SKM-1 treated with dmso at 0.1 percent for 144 hours (cell line): ENCODE data around the gene TTC39A.
"Not testable (repeated sequence)": the region's sequence is repeated elsewhere in the genome, so short reads cannot be mapped to it uniquely, and the experiment has no call there.

Experiments
- DNase-seq: peaks from one replicate; lab custom pipeline; 2025; ENCODE audit not compliant: unreplicated experiment; lab: John Stamatoyannopoulos, UW

Gene TTC39A

GRCh38 chr1:51340380-51340779, 10.0 kb upstream of the TTC39A start:
- no peak for DNase-seq

DNA sequence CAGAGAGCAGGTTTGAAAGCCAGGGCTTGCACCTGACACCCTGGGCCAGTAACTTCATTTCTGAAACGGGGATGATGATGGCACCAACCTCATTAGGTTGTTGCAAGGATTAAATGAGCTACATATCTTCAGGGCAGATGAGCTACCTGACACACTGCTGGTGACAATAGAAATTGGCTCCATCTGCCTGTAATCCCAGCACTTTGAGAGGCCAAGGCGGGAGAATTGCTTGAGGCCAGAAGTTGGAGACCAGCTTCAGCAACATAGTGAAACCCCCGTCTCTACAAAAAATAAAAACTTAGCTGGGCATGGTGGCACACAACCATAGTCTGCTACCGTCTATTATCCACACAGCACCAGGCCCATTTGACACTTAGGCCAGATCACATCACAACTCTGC, 6.3 kb upstream of the TTC39A start:
- no peak for DNase-seq

DNA sequence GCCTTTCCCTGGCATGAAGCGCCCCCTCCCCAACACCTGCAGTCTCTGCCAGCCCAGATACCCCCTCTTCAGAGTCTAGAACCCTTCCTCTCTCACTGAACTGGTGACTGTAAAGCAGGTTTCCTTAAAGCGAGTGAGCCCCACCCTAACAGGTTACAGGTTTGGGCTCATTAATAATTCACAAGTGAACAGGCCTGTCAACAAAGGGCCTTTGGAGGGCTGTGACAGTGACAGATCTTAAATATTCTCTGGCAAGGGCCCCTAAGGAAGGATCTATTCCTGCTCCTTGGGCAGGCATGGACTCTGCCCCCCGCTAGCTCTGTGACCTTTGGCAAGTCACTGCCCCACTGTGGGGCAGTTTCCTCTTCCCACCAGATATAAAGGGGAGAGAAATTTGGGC, 5.6 kb upstream of the TTC39A start:
- no peak for DNase-seq

- peak; percentile 37 for DNase-seq
Observed at GRCh38 chr1:51331206-51332100, 1.1 kb upstream of the TTC39A start.

DNA sequence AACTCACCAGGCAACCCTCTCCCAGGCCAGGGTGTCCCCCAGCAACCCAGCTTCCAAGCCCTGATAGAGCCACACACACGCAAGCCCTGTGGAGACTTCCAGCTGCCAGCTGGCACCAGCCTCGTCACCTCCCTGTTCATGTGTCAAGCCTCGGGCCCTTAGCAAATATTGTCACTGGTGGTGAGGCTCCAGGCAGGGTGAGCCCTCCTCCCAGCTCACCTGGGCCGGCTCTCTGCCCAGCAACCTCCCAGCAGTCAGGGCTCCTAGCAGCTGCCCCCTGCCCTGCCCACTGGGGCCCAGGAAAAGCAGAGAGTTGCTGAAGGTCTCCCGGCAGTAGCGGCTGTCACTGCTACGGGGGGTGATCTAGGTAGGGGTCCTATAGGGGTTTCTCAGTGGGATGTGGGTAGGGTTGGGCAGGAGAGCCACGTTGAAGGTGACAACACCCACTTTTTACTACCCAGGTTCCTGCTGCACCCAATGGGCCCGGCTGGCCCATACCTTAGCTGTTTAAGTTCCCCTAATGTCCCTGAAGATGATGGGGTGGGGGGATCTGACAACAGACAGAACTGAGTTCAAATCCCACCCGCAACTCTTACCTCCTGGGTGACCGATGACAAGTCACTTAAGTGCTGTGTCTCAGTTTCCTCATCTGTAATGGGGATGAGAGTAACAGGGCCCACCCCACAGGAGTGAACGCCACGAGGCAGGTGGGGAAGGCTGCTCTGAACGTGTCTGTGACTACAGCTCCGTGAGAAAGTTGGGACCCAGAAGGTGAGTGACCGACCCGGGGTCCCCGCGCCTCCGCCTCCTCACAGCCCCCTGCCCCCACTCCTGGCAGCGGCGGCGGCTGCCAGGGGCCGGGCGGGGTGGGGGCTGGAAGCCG, 678 bp downstream of the TTC39A start:
- no peak for DNase-seq

- DNase-seq, result no peak
Observed at GRCh38 chr1:51328926-51329325, 1.4 kb downstream of the TTC39A start.

DNA sequence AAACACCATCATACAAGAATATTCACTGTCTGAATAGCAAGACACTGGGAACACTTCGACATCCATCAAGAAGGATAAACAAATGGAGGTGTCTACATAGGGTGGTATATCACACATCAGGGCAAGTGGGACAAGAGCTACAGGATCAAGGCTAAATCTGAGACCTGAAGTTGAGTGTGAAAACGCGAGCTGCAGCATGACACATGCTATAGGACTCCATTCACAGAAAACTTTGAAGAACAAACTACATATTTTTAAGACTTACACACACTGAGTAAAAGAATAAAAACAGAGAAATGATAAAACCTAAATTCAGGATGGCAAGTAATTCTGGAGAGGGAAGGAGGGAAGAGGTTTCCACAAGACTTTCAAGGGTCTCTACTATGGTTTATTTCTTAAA, 2.1 kb downstream of the TTC39A start:
- DNase-seq, result no peak

- no peak for DNase-seq
Observed at GRCh38 chr1:51327386-51327785, 3.0 kb downstream of the TTC39A start.

GRCh38 chr1:51326839-51327238, 3.5 kb downstream of the TTC39A start:
- DNase-seq, result no peak

GRCh38 chr1:51325878-51326755, 4.2 kb downstream of the TTC39A start:
- no peak for DNase-seq

DNA sequence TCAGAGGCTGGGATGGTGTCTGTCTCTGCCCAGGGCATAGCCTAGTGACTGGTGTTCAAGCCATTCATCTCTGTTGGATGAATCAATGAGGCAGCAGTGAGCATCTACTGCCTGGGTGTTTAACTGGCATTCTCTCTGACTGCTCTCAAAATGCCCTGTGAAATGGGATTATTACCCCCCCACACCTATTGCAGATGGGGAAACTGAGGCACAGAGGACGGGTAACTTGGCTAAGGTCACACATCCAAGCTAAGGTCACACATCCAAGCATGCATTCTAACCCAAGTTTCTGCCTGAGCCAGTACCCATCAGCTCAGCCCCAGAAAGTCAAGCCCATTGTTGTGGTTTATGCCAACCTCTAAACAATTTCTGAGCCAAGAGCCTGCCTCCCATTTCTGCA, 5.0 kb downstream of the TTC39A start:
- DNase-seq, result no peak

- DNase-seq, result not testable (repeated sequence)
Observed at GRCh38 chr1:51325011-51325385, 5.4 kb downstream of the TTC39A start.

- no peak for DNase-seq
Observed at GRCh38 chr1:51324251-51325010, 5.9 kb downstream of the TTC39A start.

DNA sequence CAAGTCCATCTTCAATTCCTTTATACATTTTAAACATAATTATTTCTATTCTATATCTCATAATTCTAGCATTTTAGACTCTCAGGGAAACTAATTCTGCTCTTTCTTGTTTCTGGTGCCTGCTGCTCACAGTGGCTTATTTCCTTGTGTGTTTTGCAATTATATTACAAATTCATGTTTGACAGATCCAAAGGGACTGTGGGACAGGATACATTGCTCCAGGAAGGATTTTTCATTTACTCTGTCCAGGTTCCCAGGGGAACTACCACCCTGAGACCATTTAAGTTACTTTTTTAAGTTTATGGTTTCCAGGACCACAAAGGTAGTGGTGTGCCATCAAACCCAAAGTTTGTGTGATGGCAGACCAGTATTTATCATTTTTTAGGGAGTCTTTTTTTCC, 6.6 kb downstream of the TTC39A start:
- no peak for DNase-seq

DNA sequence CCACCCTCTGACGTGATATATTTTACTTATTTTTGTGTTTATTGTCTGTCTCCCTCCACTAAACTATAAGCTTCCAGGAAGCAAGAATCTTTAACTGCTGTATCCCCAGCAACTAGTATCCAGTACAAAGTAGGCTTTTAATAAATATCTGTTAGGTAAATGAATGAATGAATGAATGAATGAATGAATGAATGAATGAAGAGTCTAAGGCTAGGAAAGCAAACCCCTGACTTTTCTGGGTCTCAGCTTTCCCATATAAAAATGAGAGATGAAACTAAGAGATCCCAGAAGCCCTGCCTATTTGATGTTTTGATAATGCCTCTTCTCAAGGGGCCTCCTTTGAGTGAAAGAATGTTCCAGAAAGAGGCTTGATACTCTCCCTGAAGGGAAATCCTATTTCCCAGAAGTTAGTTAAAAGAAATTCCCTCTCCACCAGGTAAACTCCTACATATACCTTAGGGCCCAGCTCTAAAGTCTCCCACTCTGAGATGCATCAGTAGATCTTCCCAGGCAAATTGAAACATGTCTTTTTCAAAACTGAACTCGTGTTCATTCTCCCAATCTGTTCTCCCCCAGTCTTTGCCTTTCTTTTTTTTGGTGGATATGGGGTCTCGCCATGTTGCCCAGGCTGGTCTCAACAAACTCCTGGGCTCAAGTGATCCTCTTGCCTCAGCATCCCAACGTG, 7.8 kb downstream of the TTC39A start:
- DNase-seq, result no peak

DNA sequence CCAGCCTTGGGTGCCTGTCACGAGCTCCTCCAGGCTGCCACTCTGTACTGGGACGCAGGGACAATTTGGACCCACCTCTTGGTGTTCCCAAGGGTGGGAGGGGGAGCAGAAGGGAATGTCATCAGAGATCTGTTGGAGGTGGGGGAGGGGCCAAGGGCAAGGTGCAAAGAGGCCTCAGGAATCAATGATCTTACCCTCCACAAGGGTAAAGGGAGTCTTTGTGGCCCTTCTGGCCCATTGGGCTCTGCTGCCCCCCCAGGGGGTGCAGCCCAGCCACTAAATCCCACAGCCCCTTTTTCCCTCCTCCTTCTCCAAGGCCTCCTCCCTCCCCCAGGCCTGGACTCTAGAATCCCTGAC, 8.5 kb downstream of the TTC39A start:
- DNase-seq, result no peak

DNA sequence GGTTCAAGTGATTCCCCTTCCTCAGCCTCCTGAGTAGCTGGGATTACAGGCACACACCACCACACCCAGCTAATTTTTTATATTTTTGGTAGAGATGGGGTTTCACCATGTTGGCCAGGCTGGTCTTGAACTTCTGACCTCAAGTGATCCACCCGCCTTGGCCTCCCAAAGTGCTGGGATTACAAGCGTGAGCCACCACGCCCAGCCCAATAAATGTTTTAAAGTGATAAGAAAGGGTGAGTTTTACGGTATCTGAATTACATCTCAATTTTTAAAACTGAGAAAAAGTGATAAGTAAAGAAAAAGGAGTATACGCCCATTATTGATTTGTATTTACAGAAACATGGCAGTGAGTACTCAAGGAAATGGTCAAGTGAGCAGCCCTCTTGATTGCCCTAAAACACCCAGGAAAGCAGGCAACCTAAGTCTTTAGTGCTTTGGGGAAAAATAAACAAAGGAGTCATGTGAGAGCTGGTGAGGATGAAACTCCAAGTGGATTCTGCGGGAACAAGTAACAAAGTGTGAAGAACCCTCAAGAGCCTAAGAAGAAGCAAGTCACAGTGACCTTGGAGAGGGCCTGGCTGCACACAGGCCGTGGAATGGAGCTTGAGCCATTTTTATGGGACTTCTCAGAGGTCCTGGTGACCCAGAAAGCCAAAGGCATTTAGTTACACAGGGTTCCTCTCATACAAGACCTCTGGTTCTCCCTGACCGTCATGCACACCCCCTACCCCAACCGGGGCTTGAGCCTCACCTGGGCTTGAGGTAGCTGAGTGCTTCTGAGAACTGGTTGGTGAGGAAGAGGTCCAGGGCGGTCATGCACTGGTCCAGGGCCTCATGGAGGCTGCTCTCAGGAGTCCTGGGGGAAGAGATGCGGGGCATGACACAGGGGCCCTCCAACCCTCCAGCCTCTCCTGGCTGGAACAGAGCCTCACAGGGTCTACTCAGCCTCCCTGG, 9.1 kb downstream of the TTC39A start:
- DNase-seq, result no peak

DNA sequence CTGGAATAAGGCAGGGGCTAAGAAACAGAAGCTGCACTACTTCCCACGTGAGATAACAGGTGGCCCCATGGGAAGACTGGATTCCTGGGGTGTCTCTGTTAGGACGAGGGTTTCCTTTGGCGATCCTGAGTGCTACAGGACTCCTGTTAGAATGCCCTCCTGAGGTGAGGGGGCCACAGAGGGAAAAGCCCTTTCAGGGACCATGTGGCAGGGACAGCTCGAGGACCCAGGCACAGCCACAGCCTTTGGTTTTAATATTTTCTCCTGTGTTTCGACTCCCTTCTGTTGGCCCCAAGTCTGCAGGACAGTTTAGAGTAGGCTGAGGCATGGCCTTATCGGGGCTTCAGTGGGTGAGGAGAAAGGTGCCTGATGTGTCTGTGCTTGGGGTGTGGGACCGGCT, 12.6 kb downstream of the TTC39A start:
- DNase-seq, result no peak

DNA sequence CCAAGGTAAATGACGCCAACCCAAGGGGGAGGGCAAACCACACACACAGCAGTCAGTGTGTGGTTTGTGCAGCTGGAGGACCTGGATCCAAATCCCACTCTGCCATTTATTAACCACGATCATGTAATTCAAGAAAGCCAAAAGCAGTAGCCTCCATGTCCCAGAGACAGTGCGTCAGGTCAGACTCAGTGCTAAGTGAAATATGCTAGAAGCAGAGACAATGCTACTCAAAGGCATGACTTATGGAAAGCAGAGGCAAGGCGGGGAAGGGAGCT, 13.6 kb downstream of the TTC39A start:
- no peak for DNase-seq
